ENCODE results near the gene SLC22A3. TPM values are rescaled to one million over a fixed set of nuclear protein-coding genes. Genes with fewer than 3 reads are reported as not detected.

The SLC22A3 gene
- total RNA-seq, 4 donors from 2014 or later, result 16.1 to 39.2 (median 28.1) TPM

- DNase-seq, result no peak
- no peaks in the 10 kb centered on the region for H3K9me3 ChIP-seq
- H3K4me3 ChIP-seq, result no peak overlapping the region
- H3K4me1 ChIP-seq, result no peaks in the 10 kb centered on the region
- no peak overlapping the region for H3K27ac ChIP-seq
- no peaks in the 10 kb centered on the region for H3K27me3 ChIP-seq
- TF ChIP-seq POLR2A (IDR thresholded peaks at IDR 0.05), result no peak
- no peak for TF ChIP-seq CTCF (IDR thresholded peaks at IDR 0.05)
- H3K36me3 ChIP-seq, result no peaks in the 10 kb centered on the region
- intact Hi-C loops (cut with DNase I; ENCODE audit: low total_unique reads), result no loop called here
Measured at GRCh38 chr6:160408528-160408927, 60.4 kb downstream of the SLC22A3 start.

GRCh38 chr6:160412993-160413392 is 64.8 kb downstream of the SLC22A3 start:
- no peak overlapping the region for H3K27ac ChIP-seq
- H3K36me3 ChIP-seq, result no peaks in the 10 kb centered on the region
- intact Hi-C loops (cut with DNase I; ENCODE audit: low total_unique reads), result no loop called here
- TF ChIP-seq POLR2A (IDR thresholded peaks at IDR 0.05) (no peak), CTCF (IDR thresholded peaks at IDR 0.05) (no peak)
- no peaks in the 10 kb centered on the region for H3K9me3 ChIP-seq
- H3K27me3 ChIP-seq, result no peaks in the 10 kb centered on the region
- H3K4me1 ChIP-seq, result no peaks in the 10 kb centered on the region
- H3K4me3 ChIP-seq, result no peak overlapping the region
- DNase-seq, result no peak

- Histone ChIP-seq H3K36me3 (no peaks in the 10 kb centered on the region), H3K4me3 (no peak overlapping the region), H3K9me3 (no peaks in the 10 kb centered on the region), H3K27me3 (no peaks in the 10 kb centered on the region), H3K27ac (no peak overlapping the region), H3K4me1 (peaks cover 0 to 6% of the 10 kb centered on the region in 2 donors)
- intact Hi-C loops (cut with DNase I; ENCODE audit: low total_unique reads), result no loop called here
- TF ChIP-seq POLR2A (IDR thresholded peaks at IDR 0.05), result no peak
- TF ChIP-seq CTCF (IDR thresholded peaks at IDR 0.05), result no peak
- no peak for DNase-seq
Measured at GRCh38 chr6:160417146-160417545, 69.0 kb downstream of the SLC22A3 start.

GRCh38 chr6:160417550-160417949 is 69.4 kb downstream of the SLC22A3 start:
- DNase-seq, result no peak
- no peak overlapping the region for H3K4me3 ChIP-seq
- no peaks in the 10 kb centered on the region for H3K36me3 ChIP-seq
- no peak for TF ChIP-seq CTCF (IDR thresholded peaks at IDR 0.05)
- no peak for TF ChIP-seq POLR2A (IDR thresholded peaks at IDR 0.05)
- intact Hi-C loops (cut with DNase I; ENCODE audit: low total_unique reads), result no loop called here
- peaks cover 0 to 6% of the 10 kb centered on the region in 2 donors for H3K4me1 ChIP-seq
- H3K27me3 ChIP-seq, result no peaks in the 10 kb centered on the region
- no peak overlapping the region for H3K27ac ChIP-seq
- H3K9me3 ChIP-seq, result no peaks in the 10 kb centered on the region

- Histone ChIP-seq H3K4me1 (peaks cover 0 to 6% of the 10 kb centered on the region in 2 donors), H3K27me3 (no peaks in the 10 kb centered on the region), H3K4me3 (no peak overlapping the region), H3K9me3 (no peaks in the 10 kb centered on the region), H3K27ac (no peak overlapping the region), H3K36me3 (no peaks in the 10 kb centered on the region)
- TF ChIP-seq CTCF (IDR thresholded peaks at IDR 0.05) (no peak), POLR2A (IDR thresholded peaks at IDR 0.05) (no peak)
- intact Hi-C loops (cut with DNase I; ENCODE audit: low total_unique reads), result no loop called here
- no peak for DNase-seq
Measured at GRCh38 chr6:160418370-160418769, 70.2 kb downstream of the SLC22A3 start.

All from uterus (tissue), 4 donors.